HepG2 (cell line): Measurements from ENCODE around the gene PFKFB4. TPM values are rescaled to one million over a fixed set of nuclear protein-coding genes. Genes with fewer than 3 reads are reported as not detected.

ENCODE experiments used
- ARNTL ChIP-seq: sonication (generic); formaldehyde crosslinking; IDR thresholded peaks from 2 replicates; pipeline ENCODE4 v1.4.0; 2020; ENCODE audit warnings: mild to moderate bottlenecking, missing genetic modification reagents
- NCOA1 ChIP-seq: sonication (generic); formaldehyde crosslinking; IDR thresholded peaks from 2 replicates; pipeline ENCODE4 v1.9.0; 2021; ENCODE audit warnings: missing genetic modification reagents
- SIN3A ChIP-seq: IDR thresholded peaks from 2 replicates; pipeline ENCODE4 v1.6.1; 2011; ENCODE audit warnings: low read depth, mild to moderate bottlenecking, control low read depth, low read length, borderline replicate concordance
- SP140L ChIP-seq: sonication (generic); formaldehyde crosslinking; IDR thresholded peaks from 2 replicates; pipeline ENCODE4 v1.4.0; 2020; ENCODE audit warnings: missing genetic modification reagents, borderline replicate concordance
- THYN1 ChIP-seq: sonication (generic); formaldehyde crosslinking; IDR thresholded peaks from 2 replicates; pipeline ENCODE4 v1.8.1; 2023; ENCODE audit warnings: low read depth, mild to moderate bottlenecking, moderate library complexity, missing genetic modification reagents, borderline replicate concordance
- ZC3H4 ChIP-seq: sonication (generic); formaldehyde crosslinking; IDR thresholded peaks from 2 replicates; pipeline ENCODE4 v1.4.0; 2020; ENCODE audit warnings: missing genetic modification reagents, borderline replicate concordance
- ZNF235 ChIP-seq: sonication (generic); formaldehyde crosslinking; IDR thresholded peaks from 2 replicates; pipeline ENCODE4 v1.8.1; 2023; ENCODE audit warnings: mild to moderate bottlenecking, missing genetic modification reagents, borderline replicate concordance
- ZNF264 ChIP-seq: sonication (generic); formaldehyde crosslinking; IDR thresholded peaks from 2 replicates; pipeline ENCODE4 v1.4.0; 2020; ENCODE audit warnings: missing genetic modification reagents
- ZNF296 ChIP-seq: sonication (generic); formaldehyde crosslinking; conservative IDR thresholded peaks from 2 replicates; pipeline ENCODE4 v1.5.0; 2020; ENCODE audit warnings: mild to moderate bottlenecking, missing genetic modification reagents
- ZNF432 ChIP-seq: sonication (generic); formaldehyde crosslinking; IDR thresholded peaks from 2 replicates; pipeline ENCODE4 v1.5.0; 2020; ENCODE audit warnings: missing genetic modification reagents, mild to moderate bottlenecking, borderline replicate concordance
- ZNF468 ChIP-seq: sonication (generic); formaldehyde crosslinking; IDR thresholded peaks from 2 replicates; pipeline ENCODE4 v1.8.0; 2022; ENCODE audit warnings: mild to moderate bottlenecking, moderate library complexity, missing genetic modification reagents
- ZNF496 ChIP-seq: sonication (generic); formaldehyde crosslinking; IDR thresholded peaks from 2 replicates; pipeline ENCODE4 v1.8.1; 2023; ENCODE audit warnings: mild to moderate bottlenecking, moderate library complexity, missing genetic modification reagents; ENCODE audit not compliant: insufficient replicate concordance
- ZNF724P ChIP-seq: sonication (generic); formaldehyde crosslinking; IDR thresholded peaks from 2 replicates; pipeline ENCODE4 v1.8.0; 2022; ENCODE audit warnings: missing genetic modification reagents, borderline replicate concordance
- ZNF747 ChIP-seq: sonication (generic); formaldehyde crosslinking; IDR thresholded peaks from 2 replicates; pipeline ENCODE4 v1.8.1; 2023; ENCODE audit warnings: missing genetic modification reagents, mild to moderate bottlenecking, borderline replicate concordance
- ZNF776 ChIP-seq: sonication (generic); formaldehyde crosslinking; IDR thresholded peaks from 2 replicates; pipeline ENCODE4 v1.4.0; 2020; ENCODE audit warnings: mild to moderate bottlenecking, missing genetic modification reagents
- ZNF788 ChIP-seq: sonication (generic); formaldehyde crosslinking; IDR thresholded peaks from 2 replicates; pipeline ENCODE4 v1.5.0; 2020; ENCODE audit warnings: mild to moderate bottlenecking, missing genetic modification reagents, borderline replicate concordance
- polyA plus RNA-seq, 8 experiments: library from polyadenylated mRNA; depleted of rRNA in 3 of 8; stranded (reverse) in 7 of 8; unstranded in 1 of 8; fragments of >200 nt; fragmentation: Illumina TruSeq in 4 of 8; extraction: Trizol in 4 of 8; gene quantifications; 2 replicates each; pipeline versions ENCODE4 v1.2.1 to v1.2.3, GENCODE V29; 2011 to 2016; ENCODE audit warnings: low read depth in 4 of 8, missing spikeins in 1 of 8, mixed read lengths in 1 of 8; ENCODE audit not compliant: insufficient read depth in 1 of 8
- total RNA-seq, 5 experiments: library from RNA; depleted of rRNA; stranded (reverse); fragments of >200 nt; fragmentation: Illumina TruSeq; extraction: Trizol; gene quantifications; 2 replicates each; pipeline ENCODE4 v1.2.3, GENCODE V29; 2016; ENCODE audit warnings: low read depth in 1 of 5
- TF ChIP-seq, protein P1 (sequence below): sonication (generic); formaldehyde crosslinking; IDR thresholded peaks from 2 replicates; pipeline ENCODE4 v1.4.0; 2020; ENCODE audit warnings: missing genetic modification reagents
- TF ChIP-seq, protein P2 (sequence below): sonication (generic); formaldehyde crosslinking; IDR thresholded peaks from 2 replicates; pipeline ENCODE4 v1.5.1; 2020; ENCODE audit warnings: mild to moderate bottlenecking, missing genetic modification reagents, moderate library complexity
- TF ChIP-seq, protein P3 (sequence below): IDR thresholded peaks from 2 replicates; pipeline ENCODE4 v1.6.1; 2018; ENCODE audit warnings: missing genetic modification reagents
- TF ChIP-seq, protein P4 (sequence below): sonication (generic); formaldehyde crosslinking; IDR thresholded peaks from 2 replicates; pipeline ENCODE4 v1.8.0; 2022; ENCODE audit warnings: mild to moderate bottlenecking, missing genetic modification reagents, borderline replicate concordance
- TF ChIP-seq, protein P5 (sequence below): sonication (generic); formaldehyde crosslinking; IDR thresholded peaks from 2 replicates; pipeline ENCODE4 v1.4.0; 2020; ENCODE audit warnings: mild to moderate bottlenecking, missing genetic modification reagents

Gene PFKFB4
- total and polyA plus RNA-seq, 2 of the 13 experiments (the other 11 are each of a cell fraction or from before 2014, with no cell fraction given) = 7.1 to 103 TPM

DNA sequence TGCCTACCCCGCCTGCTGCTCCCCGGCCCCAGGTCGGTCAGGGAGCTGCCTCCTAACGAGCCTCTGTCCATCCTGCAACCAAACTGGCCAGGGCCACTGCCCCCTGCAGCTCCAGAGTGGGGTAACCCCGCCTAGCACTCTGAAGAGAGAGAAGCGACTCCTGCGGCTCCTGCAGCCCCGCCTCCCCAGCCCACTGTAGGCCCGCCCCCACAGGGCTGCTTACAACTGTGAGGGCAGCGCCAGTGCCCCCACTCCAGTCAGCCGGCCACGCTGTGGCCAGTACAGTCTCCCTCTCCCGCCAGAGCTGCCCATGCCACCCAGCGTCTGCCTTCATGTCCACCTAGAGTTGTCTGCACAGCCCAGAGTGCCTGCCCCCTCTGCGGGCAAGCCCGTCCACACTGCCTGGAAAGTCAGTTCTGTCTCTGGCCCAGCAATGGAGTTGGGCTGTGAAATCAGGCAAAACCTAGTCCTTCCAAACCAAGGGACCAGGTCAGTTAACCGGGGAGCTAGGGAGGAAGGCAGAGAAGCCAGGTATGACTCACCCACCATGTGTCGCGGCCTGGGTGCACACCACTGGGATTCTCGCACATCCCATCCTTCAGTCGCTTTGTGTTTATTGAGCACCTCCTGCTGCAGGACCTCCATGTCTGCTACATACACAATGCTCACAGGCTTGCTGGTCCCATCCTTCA, 4.6 kb upstream of the PFKFB4 start (continued):
- TF ChIP-seq ZNF296 (CRISPR knock-in tag) (peak; percentile 93), NCOA1 (CRISPR knock-in tag) (no peak), ZNF776 (CRISPR knock-in tag) (0 out of 2 replicates have a peak, but pooled peaks have one; percentile 52), ARNTL (CRISPR knock-in tag) (no peak), SIN3A (no peak), ZNF264 (CRISPR knock-in tag) (no peak), THYN1 (CRISPR knock-in tag) (no peak), ZNF468 (CRISPR knock-in tag) (no peak), ZNF496 (no peak), ZNF747 (0 out of 2 replicates have a peak, but pooled peaks have one; percentile 18), ZNF432 (no peak), ZNF788 (CRISPR knock-in tag) (0 out of 2 replicates have a peak, but pooled peaks have one; percentile 31), ZNF235 (CRISPR knock-in tag) (0 out of 2 replicates have a peak, but pooled peaks have one; percentile 40), ZC3H4 (no peak), SP140L (CRISPR knock-in tag) (no peak), ZNF724P (CRISPR knock-in tag) (no peak)
- TF ChIP-seq, protein P1, sequence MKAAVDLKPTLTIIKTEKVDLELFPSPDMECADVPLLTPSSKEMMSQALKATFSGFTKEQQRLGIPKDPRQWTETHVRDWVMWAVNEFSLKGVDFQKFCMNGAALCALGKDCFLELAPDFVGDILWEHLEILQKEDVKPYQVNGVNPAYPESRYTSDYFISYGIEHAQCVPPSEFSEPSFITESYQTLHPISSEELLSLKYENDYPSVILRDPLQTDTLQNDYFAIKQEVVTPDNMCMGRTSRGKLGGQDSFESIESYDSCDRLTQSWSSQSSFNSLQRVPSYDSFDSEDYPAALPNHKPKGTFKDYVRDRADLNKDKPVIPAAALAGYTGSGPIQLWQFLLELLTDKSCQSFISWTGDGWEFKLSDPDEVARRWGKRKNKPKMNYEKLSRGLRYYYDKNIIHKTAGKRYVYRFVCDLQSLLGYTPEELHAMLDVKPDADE (CRISPR knock-in tag) = no peak
- TF ChIP-seq, protein P2, sequence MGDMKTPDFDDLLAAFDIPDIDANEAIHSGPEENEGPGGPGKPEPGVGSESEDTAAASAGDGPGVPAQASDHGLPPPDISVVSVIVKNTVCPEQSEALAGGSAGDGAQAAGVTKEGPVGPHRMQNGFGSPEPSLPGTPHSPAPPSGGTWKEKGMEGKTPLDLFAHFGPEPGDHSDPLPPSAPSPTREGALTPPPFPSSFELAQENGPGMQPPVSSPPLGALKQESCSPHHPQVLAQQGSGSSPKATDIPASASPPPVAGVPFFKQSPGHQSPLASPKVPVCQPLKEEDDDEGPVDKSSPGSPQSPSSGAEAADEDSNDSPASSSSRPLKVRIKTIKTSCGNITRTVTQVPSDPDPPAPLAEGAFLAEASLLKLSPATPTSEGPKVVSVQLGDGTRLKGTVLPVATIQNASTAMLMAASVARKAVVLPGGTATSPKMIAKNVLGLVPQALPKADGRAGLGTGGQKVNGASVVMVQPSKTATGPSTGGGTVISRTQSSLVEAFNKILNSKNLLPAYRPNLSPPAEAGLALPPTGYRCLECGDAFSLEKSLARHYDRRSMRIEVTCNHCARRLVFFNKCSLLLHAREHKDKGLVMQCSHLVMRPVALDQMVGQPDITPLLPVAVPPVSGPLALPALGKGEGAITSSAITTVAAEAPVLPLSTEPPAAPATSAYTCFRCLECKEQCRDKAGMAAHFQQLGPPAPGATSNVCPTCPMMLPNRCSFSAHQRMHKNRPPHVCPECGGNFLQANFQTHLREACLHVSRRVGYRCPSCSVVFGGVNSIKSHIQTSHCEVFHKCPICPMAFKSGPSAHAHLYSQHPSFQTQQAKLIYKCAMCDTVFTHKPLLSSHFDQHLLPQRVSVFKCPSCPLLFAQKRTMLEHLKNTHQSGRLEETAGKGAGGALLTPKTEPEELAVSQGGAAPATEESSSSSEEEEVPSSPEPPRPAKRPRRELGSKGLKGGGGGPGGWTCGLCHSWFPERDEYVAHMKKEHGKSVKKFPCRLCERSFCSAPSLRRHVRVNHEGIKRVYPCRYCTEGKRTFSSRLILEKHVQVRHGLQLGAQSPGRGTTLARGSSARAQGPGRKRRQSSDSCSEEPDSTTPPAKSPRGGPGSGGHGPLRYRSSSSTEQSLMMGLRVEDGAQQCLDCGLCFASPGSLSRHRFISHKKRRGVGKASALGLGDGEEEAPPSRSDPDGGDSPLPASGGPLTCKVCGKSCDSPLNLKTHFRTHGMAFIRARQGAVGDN (CRISPR knock-in tag) = peak; percentile 72
- TF ChIP-seq, protein P3, sequence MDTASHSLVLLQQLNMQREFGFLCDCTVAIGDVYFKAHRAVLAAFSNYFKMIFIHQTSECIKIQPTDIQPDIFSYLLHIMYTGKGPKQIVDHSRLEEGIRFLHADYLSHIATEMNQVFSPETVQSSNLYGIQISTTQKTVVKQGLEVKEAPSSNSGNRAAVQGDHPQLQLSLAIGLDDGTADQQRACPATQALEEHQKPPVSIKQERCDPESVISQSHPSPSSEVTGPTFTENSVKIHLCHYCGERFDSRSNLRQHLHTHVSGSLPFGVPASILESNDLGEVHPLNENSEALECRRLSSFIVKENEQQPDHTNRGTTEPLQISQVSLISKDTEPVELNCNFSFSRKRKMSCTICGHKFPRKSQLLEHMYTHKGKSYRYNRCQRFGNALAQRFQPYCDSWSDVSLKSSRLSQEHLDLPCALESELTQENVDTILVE = no peak
- TF ChIP-seq, protein P4, sequence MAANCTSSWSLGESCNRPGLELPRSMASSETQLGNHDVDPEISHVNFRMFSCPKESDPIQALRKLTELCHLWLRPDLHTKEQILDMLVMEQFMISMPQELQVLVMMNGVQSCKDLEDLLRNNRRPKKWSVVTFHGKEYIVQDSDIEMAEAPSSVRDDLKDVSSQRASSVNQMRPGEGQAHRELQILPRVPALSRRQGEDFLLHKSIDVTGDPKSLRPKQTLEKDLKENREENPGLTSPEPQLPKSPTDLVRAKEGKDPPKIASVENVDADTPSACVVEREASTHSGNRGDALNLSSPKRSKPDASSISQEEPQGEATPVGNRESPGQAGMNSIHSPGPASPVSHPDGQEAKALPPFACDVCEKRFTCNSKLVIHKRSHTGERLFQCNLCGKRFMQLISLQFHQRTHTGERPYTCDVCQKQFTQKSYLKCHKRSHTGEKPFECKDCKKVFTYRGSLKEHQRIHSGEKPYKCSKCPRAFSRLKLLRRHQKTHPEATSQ = no peak
- TF ChIP-seq, protein P5, sequence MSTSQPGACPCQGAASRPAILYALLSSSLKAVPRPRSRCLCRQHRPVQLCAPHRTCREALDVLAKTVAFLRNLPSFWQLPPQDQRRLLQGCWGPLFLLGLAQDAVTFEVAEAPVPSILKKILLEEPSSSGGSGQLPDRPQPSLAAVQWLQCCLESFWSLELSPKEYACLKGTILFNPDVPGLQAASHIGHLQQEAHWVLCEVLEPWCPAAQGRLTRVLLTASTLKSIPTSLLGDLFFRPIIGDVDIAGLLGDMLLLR = peak; percentile 81; the same call in 1 of the 2 replicates
